HCT116 (cell line): Measurements from ENCODE around the gene LTA4H.

ENCODE experiments used
- ELF1 ChIP-seq: IDR thresholded peaks from 2 replicates; pipeline ENCODE4 v1.6.1; 2012; ENCODE audit warnings: low read depth, borderline replicate concordance
- EZH2 ChIP-seq: fragments of 200-600 bp; sonication (generic); IDR thresholded peaks from 2 replicates; pipeline ENCODE4 v1.6.1; 2017; ENCODE audit warnings: antibody characterized with exemption, mixed run types
- EZH2phosphoT487 ChIP-seq: fragments of 200-600 bp; IDR thresholded peaks from 2 replicates; pipeline ENCODE4 v1.6.1; 2018; ENCODE audit warnings: antibody characterized with exemption, borderline replicate concordance
- POLR2A ChIP-seq: IDR thresholded peaks from 2 replicates; pipeline ENCODE4 v1.7.0; 2011; ENCODE audit warnings: borderline replicate concordance; ENCODE audit not compliant: insufficient read depth, insufficient read length; ENCODE audit errors: extremely low read depth
- POLR2AphosphoS5 ChIP-seq: IDR thresholded peaks from 2 replicates; pipeline ENCODE4 v1.6.1; 2011; ENCODE audit warnings: mild to moderate bottlenecking, low read depth, low read length, moderate library complexity
- RAD21 ChIP-seq: IDR thresholded peaks from 2 replicates; pipeline ENCODE4 v1.6.1; 2012; ENCODE audit warnings: low read depth, mild to moderate bottlenecking
- SP1 ChIP-seq: IDR thresholded peaks from 2 replicates; pipeline ENCODE4 v1.6.1; 2012; ENCODE audit warnings: low read depth
- TCF7L2 ChIP-seq: IDR thresholded peaks from 2 replicates; pipeline ENCODE4 v1.7.0; 2011; ENCODE audit warnings: borderline replicate concordance, inconsistent platforms; ENCODE audit not compliant: insufficient read depth, insufficient read length; ENCODE audit errors: extremely low read depth
- TF ChIP-seq, protein P1 (sequence below), 3 experiments: fragments of 200-600 bp in 1 of 3; sonication (generic) in 1 of 3; IDR thresholded peaks in 2 of 3; conservative IDR thresholded peaks in 1 of 3; 2 replicates each; pipeline ENCODE4 v1.5.1; 2012 to 2017; ENCODE audit warnings: low read depth in 2 of 3, low read length in 2 of 3, antibody characterized with exemption in 1 of 3, borderline replicate concordance in 1 of 3, control low read depth in 1 of 3, mild to moderate bottlenecking in 1 of 3, mixed read lengths in 1 of 3, mixed run types in 1 of 3, moderate library complexity in 1 of 3; ENCODE audit not compliant: insufficient read depth in 1 of 3
- TF ChIP-seq, protein P2 (sequence below): IDR thresholded peaks from 2 replicates; pipeline ENCODE4 v1.6.1; 2012; ENCODE audit warnings: low read depth

DNA sequence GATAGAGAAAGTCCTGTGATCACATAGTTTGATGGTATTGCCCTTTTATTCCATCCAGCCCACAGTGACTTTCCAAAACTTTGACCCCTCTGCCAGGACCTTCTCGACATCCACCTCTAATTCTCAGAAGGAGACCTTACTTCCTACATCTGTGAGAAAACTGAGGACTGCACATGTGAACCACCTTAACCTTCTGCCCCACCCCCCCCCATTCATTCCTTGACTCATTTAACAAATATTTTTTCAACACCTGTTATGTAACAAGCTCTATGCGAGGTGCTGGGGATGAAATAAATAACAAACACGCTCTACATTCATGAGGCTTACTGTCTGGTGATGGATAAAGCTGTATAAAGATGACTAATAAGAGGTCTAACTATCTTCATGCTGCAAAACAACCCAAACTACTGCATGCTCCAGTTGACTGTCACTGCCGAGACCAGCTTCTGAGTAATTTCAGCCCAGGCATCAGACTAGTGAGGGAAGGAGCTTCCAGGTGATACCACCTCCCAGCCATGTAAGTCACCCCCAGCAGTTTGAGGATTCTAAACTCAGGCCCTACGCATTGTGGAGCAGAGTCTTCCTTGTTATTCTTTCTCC lies 37.4 kb downstream of the LTA4H start:
- TF ChIP-seq, protein P1, sequence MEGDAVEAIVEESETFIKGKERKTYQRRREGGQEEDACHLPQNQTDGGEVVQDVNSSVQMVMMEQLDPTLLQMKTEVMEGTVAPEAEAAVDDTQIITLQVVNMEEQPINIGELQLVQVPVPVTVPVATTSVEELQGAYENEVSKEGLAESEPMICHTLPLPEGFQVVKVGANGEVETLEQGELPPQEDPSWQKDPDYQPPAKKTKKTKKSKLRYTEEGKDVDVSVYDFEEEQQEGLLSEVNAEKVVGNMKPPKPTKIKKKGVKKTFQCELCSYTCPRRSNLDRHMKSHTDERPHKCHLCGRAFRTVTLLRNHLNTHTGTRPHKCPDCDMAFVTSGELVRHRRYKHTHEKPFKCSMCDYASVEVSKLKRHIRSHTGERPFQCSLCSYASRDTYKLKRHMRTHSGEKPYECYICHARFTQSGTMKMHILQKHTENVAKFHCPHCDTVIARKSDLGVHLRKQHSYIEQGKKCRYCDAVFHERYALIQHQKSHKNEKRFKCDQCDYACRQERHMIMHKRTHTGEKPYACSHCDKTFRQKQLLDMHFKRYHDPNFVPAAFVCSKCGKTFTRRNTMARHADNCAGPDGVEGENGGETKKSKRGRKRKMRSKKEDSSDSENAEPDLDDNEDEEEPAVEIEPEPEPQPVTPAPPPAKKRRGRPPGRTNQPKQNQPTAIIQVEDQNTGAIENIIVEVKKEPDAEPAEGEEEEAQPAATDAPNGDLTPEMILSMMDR (IDR thresholded peaks at IDR 0.05 in 2 of 3, conservative IDR thresholded peaks at IDR 0.05 in 1 of 3; ENCODE audit: borderline replicate concordance in 1 of 3, insufficient read depth in 1 of 3, low read depth in 2 of 3, low read length in 2 of 3): no peak
- TF ChIP-seq TCF7L2 (no peak), RAD21 (no peak), ELF1 (no peak), POLR2A (no peak), EZH2 (no peak), SP1 (no peak), EZH2phosphoT487 (no peak), POLR2AphosphoS5 (no peak)
- TF ChIP-seq, protein P2, sequence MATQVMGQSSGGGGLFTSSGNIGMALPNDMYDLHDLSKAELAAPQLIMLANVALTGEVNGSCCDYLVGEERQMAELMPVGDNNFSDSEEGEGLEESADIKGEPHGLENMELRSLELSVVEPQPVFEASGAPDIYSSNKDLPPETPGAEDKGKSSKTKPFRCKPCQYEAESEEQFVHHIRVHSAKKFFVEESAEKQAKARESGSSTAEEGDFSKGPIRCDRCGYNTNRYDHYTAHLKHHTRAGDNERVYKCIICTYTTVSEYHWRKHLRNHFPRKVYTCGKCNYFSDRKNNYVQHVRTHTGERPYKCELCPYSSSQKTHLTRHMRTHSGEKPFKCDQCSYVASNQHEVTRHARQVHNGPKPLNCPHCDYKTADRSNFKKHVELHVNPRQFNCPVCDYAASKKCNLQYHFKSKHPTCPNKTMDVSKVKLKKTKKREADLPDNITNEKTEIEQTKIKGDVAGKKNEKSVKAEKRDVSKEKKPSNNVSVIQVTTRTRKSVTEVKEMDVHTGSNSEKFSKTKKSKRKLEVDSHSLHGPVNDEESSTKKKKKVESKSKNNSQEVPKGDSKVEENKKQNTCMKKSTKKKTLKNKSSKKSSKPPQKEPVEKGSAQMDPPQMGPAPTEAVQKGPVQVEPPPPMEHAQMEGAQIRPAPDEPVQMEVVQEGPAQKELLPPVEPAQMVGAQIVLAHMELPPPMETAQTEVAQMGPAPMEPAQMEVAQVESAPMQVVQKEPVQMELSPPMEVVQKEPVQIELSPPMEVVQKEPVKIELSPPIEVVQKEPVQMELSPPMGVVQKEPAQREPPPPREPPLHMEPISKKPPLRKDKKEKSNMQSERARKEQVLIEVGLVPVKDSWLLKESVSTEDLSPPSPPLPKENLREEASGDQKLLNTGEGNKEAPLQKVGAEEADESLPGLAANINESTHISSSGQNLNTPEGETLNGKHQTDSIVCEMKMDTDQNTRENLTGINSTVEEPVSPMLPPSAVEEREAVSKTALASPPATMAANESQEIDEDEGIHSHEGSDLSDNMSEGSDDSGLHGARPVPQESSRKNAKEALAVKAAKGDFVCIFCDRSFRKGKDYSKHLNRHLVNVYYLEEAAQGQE: no peak
